ENCODE data around the gene GPR158. TPM values are rescaled to one million over a fixed set of nuclear protein-coding genes. Genes with fewer than 3 reads are reported as not detected.

The GPR158 gene
- total and polyA plus RNA-seq, 9 of the 15 experiments (the other 6 are each of a cell fraction or from before 2014, with no cell fraction given): 4.0 to 7.6 (median 5.0) TPM

GRCh38 chr10:25627606-25628005, 452.8 kb downstream of the GPR158 start (continued):
- TF ChIP-seq HDAC8 (tag; IDR thresholded peaks at IDR 0.05): no peak

DNA sequence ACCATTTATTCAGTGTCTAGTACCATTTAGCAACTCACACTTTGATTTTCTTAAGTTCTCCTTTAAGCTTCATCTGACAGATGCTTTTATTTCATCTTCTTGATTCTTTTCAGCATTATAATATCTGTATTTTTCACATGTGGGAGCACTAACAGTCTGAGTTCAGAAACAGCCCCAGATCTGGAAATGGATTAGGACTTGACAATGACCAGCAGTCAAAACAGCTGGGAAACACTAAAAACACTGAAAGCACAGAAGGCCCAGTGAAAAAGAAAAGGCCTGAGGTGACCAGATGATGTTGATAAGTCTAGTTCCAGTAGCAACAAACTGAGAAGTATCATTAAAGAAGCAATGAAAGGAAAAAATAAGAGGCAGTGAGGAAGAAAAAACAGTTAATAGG, 454.5 kb downstream of the GPR158 start:
- no peak for FAIRE-seq
- Histone ChIP-seq H3K4me2 (ENCODE audit: insufficient read depth, low read length) (no peak overlapping the region), H3K27me3 (ENCODE audit: control insufficient read depth in 2 of 2, insufficient read depth in 2 of 2, low read length in 2 of 2) (no peaks in the 10 kb centered on the region; a peak in 1 of 5 replicates), H3K9me3 (replicated peaks; ENCODE audit: control insufficient read depth, insufficient read depth, low read depth, low read length) (no peaks in the 10 kb centered on the region), H4K20me1 (replicated peaks; ENCODE audit: control insufficient read depth, insufficient read depth, low read length) (no peaks in the 10 kb centered on the region), H3K9ac (ENCODE audit: insufficient read depth in 1 of 2, low read depth in 2 of 2, low read length in 2 of 2) (no peak overlapping the region), H3K36me3 (ENCODE audit: control insufficient read depth, insufficient read depth, low read length) (no peaks in the 10 kb centered on the region), H2AFZ (ENCODE audit: low read depth, low read length) (no peak overlapping the region), H3K79me2 (ENCODE audit: control insufficient read depth, insufficient read depth, low read length) (no peaks in the 10 kb centered on the region), H3K9me1 (ENCODE audit: control insufficient read depth, insufficient read depth, low read length) (no peaks in the 10 kb centered on the region), H3K27ac (ENCODE audit: extremely low read depth, low read depth, low read length) (no peak overlapping the region), H3K4me1 (replicated peaks in 1 of 2; ENCODE audit: control insufficient read depth in 2 of 2, insufficient read depth in 2 of 2, low read length in 2 of 2) (no peaks in the 10 kb centered on the region), H3K4me3 (no peak overlapping the region)
- no peak for ATAC-seq
- BruUV-seq (replicated peaks): no TSS peak
- DNase-seq (ENCODE audit: extremely low read depth in 1 of 4, low spot score in 3 of 4): no peak
- CTCF ChIA-PET (ENCODE audit: low intra/inter-chr PET ratio): no interaction called here
- intact Hi-C loops (cut with micrococcal nuclease): no loop called here
- POLR2A ChIA-PET: no interaction called here
- TF ChIP-seq ZNF449 (CRISPR knock-in tag; IDR thresholded peaks at IDR 0.05) (no peak), CBX3 (IDR thresholded peaks at IDR 0.05; ENCODE audit: borderline replicate concordance in 1 of 2, low read length in 2 of 2) (no peak), ATF7 (IDR thresholded peaks at IDR 0.05) (no peak), ZNF780A (CRISPR knock-in tag; IDR thresholded peaks at IDR 0.05) (no peak), VEZF1 (CRISPR knock-in tag; IDR thresholded peaks at IDR 0.05) (no peak), PTRF (tag; IDR thresholded peaks at IDR 0.05) (no peak), CCNT2 (IDR thresholded peaks at IDR 0.05; ENCODE audit: borderline replicate concordance, extremely low read depth, insufficient read length, low read depth, low read length) (no peak)
- TF ChIP-seq, protein P1, sequence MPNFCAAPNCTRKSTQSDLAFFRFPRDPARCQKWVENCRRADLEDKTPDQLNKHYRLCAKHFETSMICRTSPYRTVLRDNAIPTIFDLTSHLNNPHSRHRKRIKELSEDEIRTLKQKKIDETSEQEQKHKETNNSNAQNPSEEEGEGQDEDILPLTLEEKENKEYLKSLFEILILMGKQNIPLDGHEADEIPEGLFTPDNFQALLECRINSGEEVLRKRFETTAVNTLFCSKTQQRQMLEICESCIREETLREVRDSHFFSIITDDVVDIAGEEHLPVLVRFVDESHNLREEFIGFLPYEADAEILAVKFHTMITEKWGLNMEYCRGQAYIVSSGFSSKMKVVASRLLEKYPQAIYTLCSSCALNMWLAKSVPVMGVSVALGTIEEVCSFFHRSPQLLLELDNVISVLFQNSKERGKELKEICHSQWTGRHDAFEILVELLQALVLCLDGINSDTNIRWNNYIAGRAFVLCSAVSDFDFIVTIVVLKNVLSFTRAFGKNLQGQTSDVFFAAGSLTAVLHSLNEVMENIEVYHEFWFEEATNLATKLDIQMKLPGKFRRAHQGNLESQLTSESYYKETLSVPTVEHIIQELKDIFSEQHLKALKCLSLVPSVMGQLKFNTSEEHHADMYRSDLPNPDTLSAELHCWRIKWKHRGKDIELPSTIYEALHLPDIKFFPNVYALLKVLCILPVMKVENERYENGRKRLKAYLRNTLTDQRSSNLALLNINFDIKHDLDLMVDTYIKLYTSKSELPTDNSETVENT (CRISPR knock-in tag; IDR thresholded peaks at IDR 0.05): no peak
- in situ Hi-C loops (cut with MboI): no loop called here
